PC-3 (cell line): ENCODE results near the gene CD58. TPM values are rescaled to one million over a fixed set of nuclear protein-coding genes. Genes with fewer than 3 reads are reported as not detected.

Experiments used
- ATAC-seq: fragments of 200-7000 bp; cut with Tn5 transposase; 2 replicates; pipeline ENCODE4 v1.9.1; 2020; ENCODE audit warnings: mild to moderate bottlenecking, moderate library complexity
- BruUV-seq: library from RNA; stranded (reverse); fragments of 400-500 nt; replicated peaks from 2 replicates; lab custom pipeline; 2021; lab: Mats Ljungman, UMichigan
- CTCF ChIA-PET: fragments of 300-600 bp; sonication (Branson Sonifier 250); formaldehyde crosslinking; loops from one replicate; lab custom pipeline; 2022; ENCODE audit warnings: antibody characterized with exemption; lab: Charles Lee
- POLR2A ChIA-PET: fragments of 300-600 bp; sonication (Branson Sonifier 250); formaldehyde crosslinking; loops from one replicate; lab custom pipeline; 2022; ENCODE audit warnings: antibody characterized with exemption; ENCODE audit not compliant: unreplicated experiment; lab: Charles Lee
- DNase-seq: peaks from one replicate; pipeline ENCODE4 v3.0.0-alpha.2; 2015
- H2AFZ ChIP-seq: fragments of 300-600 bp; sonication (generic); 2 replicates; pipeline ENCODE4 v1.6.0; 2016; ENCODE audit warnings: antibody characterized with exemption, low read length
- H3F3A ChIP-seq: fragments of 300-600 bp; sonication (generic); one replicate; pipeline ENCODE4 v1.6.0; 2017; ENCODE audit warnings: antibody characterized with exemption, low read length, control low read depth, mild to moderate bottlenecking; ENCODE audit not compliant: unreplicated experiment
- H3K27ac ChIP-seq: fragments of 300-600 bp; sonication (generic); 2 replicates; pipeline ENCODE4 v1.5.1; 2016; ENCODE audit warnings: mild to moderate bottlenecking, low read length
- H3K27me3 ChIP-seq: fragments of 300-600 bp; sonication (generic); 2 replicates; pipeline ENCODE4 v1.6.1; 2016; ENCODE audit warnings: low read length, mixed read lengths
- H3K36me3 ChIP-seq: fragments of 300-600 bp; sonication (generic); 2 replicates; pipeline ENCODE4 v1.6.1; 2016; ENCODE audit warnings: low read depth, mixed run types, low read length, mixed read lengths
- H3K4me1 ChIP-seq: fragments of 300-600 bp; sonication (generic); 2 replicates; pipeline ENCODE4 v1.5.1; 2016; ENCODE audit warnings: low read length; ENCODE audit not compliant: insufficient read depth
- H3K4me2 ChIP-seq: fragments of 300-600 bp; sonication (generic); 2 replicates; pipeline ENCODE4 v1.6.0; 2016; ENCODE audit warnings: low read length
- H3K4me3 ChIP-seq: fragments of 300-600 bp; sonication (generic); 2 replicates; pipeline ENCODE4 v1.5.1; 2016; ENCODE audit warnings: mild to moderate bottlenecking, low read length, mixed read lengths
- H3K79me2 ChIP-seq: fragments of 300-600 bp; sonication (generic); 2 replicates; pipeline ENCODE4 v1.6.1; 2017; ENCODE audit warnings: low read length, mixed read lengths
- H3K9ac ChIP-seq: fragments of 300-600 bp; sonication (generic); 2 replicates; pipeline ENCODE4 v1.6.0; 2016; ENCODE audit warnings: mild to moderate bottlenecking, low read length
- H3K9me2 ChIP-seq: fragments of 300-600 bp; sonication (generic); replicated peaks from 2 replicates; pipeline ENCODE4 v1.6.1; 2016; ENCODE audit warnings: mixed run types, low read length, mixed read lengths
- H3K9me3 ChIP-seq: fragments of 300-600 bp; sonication (generic); 2 replicates; pipeline ENCODE4 v1.6.1; 2016; ENCODE audit warnings: low read length, mixed read lengths
- H4K20me1 ChIP-seq: fragments of 300-600 bp; sonication (generic); 2 replicates; pipeline ENCODE4 v1.6.1; 2016; ENCODE audit warnings: low read length, mixed read lengths
- CTCF ChIP-seq: fragments of 300-600 bp; sonication (generic); conservative IDR thresholded peaks from 2 replicates; pipeline ENCODE4 v1.5.1; 2017; ENCODE audit warnings: antibody characterized with exemption, low read depth, mild to moderate bottlenecking, low read length
- EZH2 ChIP-seq: fragments of 300-600 bp; sonication (generic); IDR thresholded peaks from one replicate; pipeline ENCODE4 v1.6.1; 2017; ENCODE audit warnings: antibody characterized with exemption, mild to moderate bottlenecking, low read length; ENCODE audit not compliant: unreplicated experiment
- EZH2phosphoT487 ChIP-seq: fragments of 300-600 bp; sonication (generic); IDR thresholded peaks from 2 replicates; pipeline ENCODE4 v1.6.1; 2018; ENCODE audit warnings: mild to moderate bottlenecking, antibody characterized with exemption, low read length, borderline replicate concordance
- intact Hi-C: fragments of 100-400 bp; cut with micrococcal nuclease; formaldehyde crosslinking; loops from 2 replicates; pipeline ENCODE4 v1.9.0; 2023
- total RNA-seq: library from RNA; depleted of rRNA; stranded (reverse); fragments of >200 nt; gene quantifications from 2 replicates; pipeline ENCODE4 v1.2.3, GENCODE V29; 2014

The CD58 gene
- total RNA-seq, 1 experiment from 2014 or later: 26.9 TPM

- peak; percentile 78 for DNase-seq
These were observed 32.3 kb downstream of the CD58 start for GRCh38 chr1:116538544-116538943.

GRCh38 chr1:116537898-116538297, 32.9 kb downstream of the CD58 start:
- Histone ChIP-seq H3K4me1 (peaks cover 41% of the 10 kb centered on the region), H3K4me2 (peak overlapping the region; percentile 29), H3F3A (peaks cover 5% of the 10 kb centered on the region), H3K79me2 (peaks cover 5% of the 10 kb centered on the region; the same call in 1 of the 2 replicates), H2AFZ (no peak overlapping the region), H3K9me2 (no peaks in the 10 kb centered on the region), H3K4me3 (no peak overlapping the region), H4K20me1 (no peaks in the 10 kb centered on the region), H3K9ac (peak overlapping the region; percentile 5), H3K27me3 (no peaks in the 10 kb centered on the region), H3K36me3 (peaks cover 25% of the 10 kb centered on the region), H3K27ac (peak overlapping the region; percentile 91), H3K9me3 (no peaks in the 10 kb centered on the region)
- no peak for DNase-seq
- CTCF ChIA-PET: interaction anchor here (0.6 kb wide), 1 partner anchor 15 kb away, joined by 3 read pairs; no protein-coding TSS in a partner anchor
- ATAC-seq: no peak
- TF ChIP-seq EZH2: no peak
- POLR2A ChIA-PET: interaction anchor here (0.5 kb wide), 1 partner anchor 61 kb away, joined by 3 read pairs; no protein-coding TSS in a partner anchor
- BruUV-seq: no TSS peak
- intact Hi-C loops: loop anchor here (1.0 to 2.0 kb wide), 2 partner anchors 18 to 29 kb away; no protein-coding TSS in a partner anchor

More at GRCh38 chr1:116538544-116538943, 32.3 kb downstream of the CD58 start:
- peak; percentile 73 for ATAC-seq
- Histone ChIP-seq H3K9me2 (no peaks in the 10 kb centered on the region), H4K20me1 (no peaks in the 10 kb centered on the region), H3K9ac (peak overlapping the region; percentile 5), H3F3A (peaks cover 5% of the 10 kb centered on the region), H3K27ac (peak overlapping the region; percentile 91), H3K79me2 (peaks cover 5% of the 10 kb centered on the region; the same call in 1 of the 2 replicates), H3K27me3 (no peaks in the 10 kb centered on the region), H3K36me3 (peaks cover 21% of the 10 kb centered on the region), H3K4me3 (no peak overlapping the region), H3K9me3 (no peaks in the 10 kb centered on the region), H3K4me1 (peaks cover 41% of the 10 kb centered on the region), H2AFZ (no peak overlapping the region), H3K4me2 (peak overlapping the region; percentile 29)
- BruUV-seq: no TSS peak
- POLR2A ChIA-PET: no interaction called here
- intact Hi-C loops: no loop called here
- no peak for TF ChIP-seq EZH2phosphoT487
- no peak for TF ChIP-seq EZH2
- no peak for TF ChIP-seq CTCF
- CTCF ChIA-PET: no interaction called here

- DNase-seq: peak; percentile 92
These were observed 33.6 kb downstream of the CD58 start for GRCh38 chr1:116537040-116537831.

More at GRCh38 chr1:116537040-116537831, 33.6 kb downstream of the CD58 start:
- Histone ChIP-seq H3F3A (peaks cover 5% of the 10 kb centered on the region), H3K9me3 (no peaks in the 10 kb centered on the region), H3K27me3 (no peaks in the 10 kb centered on the region), H3K4me3 (no peak overlapping the region), H3K9ac (peak overlapping the region; percentile 56), H2AFZ (no peak overlapping the region), H3K36me3 (peaks cover 24% of the 10 kb centered on the region), H3K9me2 (no peaks in the 10 kb centered on the region), H3K4me1 (peaks cover 41% of the 10 kb centered on the region), H3K4me2 (peak overlapping the region; percentile 48), H3K27ac (peak overlapping the region; percentile 91), H3K79me2 (peaks cover 5% of the 10 kb centered on the region; the same call in 1 of the 2 replicates), H4K20me1 (no peaks in the 10 kb centered on the region)
- ChIA-PET CTCF (interaction anchor here (0.6 kb wide), 2 partner anchors 16 to 178 kb away, joined by 3 read pairs; no protein-coding TSS in a partner anchor), POLR2A (interaction anchor here (0.5 kb wide), 1 partner anchor 60 kb away, joined by 3 read pairs; no protein-coding TSS in a partner anchor)
- ATAC-seq: peak; percentile 74
- intact Hi-C loops: loop anchor here (1.0 to 2.0 kb wide), 2 partner anchors 19 to 28 kb away; no protein-coding TSS in a partner anchor
- no TSS peak for BruUV-seq
- TF ChIP-seq EZH2phosphoT487 (no peak), EZH2 (no peak), CTCF (no peak)
